GM18502 (cell line): ENCODE data around the gene PTPRN2.

ENCODE experiments used
- ATAC-seq: cut with Tn5 transposase; IDR thresholded peaks from one replicate; pipeline ENCODE4 v1.9.1; 2021; ENCODE audit warnings: mild to moderate bottlenecking; ENCODE audit not compliant: unreplicated experiment, poor library complexity

The PTPRN2 gene

GRCh38 chr7:158581440-158582088 is 6.1 kb downstream of the PTPRN2 start:
- no peak for ATAC-seq

GRCh38 chr7:158579662-158580646 is 7.7 kb downstream of the PTPRN2 start:
- ATAC-seq = no peak

DNA sequence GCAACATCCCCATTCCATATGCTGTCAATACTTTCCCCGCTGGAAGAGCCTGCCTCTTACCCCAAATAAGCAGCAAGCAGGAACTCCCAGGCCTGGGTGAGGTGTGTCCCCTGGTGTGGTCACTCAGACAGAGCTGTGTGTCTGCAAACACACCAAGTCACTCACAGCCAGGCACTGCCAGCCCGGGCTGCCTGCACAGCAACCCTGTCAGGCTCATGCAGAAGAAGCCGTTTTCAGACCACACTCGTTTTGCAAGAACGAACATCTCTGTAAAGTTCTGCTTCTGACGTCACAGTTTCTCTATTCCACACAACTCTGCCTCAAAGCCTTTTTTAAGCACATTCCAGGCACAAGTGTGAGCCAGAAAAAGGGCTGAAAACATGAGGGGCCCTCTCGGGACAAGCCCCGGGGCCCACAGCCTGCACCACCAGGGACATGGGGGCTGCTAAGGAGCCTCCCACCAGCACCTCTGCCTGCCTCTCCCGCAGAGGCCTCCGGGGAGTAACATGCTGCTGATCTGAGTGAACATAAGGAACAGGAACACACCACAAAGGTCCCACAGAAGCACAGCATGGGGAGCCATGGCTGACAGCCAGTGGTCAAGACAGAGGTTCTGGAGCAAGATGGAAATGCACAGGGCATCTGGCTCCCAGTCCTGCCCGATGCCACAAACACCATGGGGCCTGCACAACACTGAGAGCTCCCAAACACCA is 11.4 kb downstream of the PTPRN2 start:
- no peak for ATAC-seq

DNA sequence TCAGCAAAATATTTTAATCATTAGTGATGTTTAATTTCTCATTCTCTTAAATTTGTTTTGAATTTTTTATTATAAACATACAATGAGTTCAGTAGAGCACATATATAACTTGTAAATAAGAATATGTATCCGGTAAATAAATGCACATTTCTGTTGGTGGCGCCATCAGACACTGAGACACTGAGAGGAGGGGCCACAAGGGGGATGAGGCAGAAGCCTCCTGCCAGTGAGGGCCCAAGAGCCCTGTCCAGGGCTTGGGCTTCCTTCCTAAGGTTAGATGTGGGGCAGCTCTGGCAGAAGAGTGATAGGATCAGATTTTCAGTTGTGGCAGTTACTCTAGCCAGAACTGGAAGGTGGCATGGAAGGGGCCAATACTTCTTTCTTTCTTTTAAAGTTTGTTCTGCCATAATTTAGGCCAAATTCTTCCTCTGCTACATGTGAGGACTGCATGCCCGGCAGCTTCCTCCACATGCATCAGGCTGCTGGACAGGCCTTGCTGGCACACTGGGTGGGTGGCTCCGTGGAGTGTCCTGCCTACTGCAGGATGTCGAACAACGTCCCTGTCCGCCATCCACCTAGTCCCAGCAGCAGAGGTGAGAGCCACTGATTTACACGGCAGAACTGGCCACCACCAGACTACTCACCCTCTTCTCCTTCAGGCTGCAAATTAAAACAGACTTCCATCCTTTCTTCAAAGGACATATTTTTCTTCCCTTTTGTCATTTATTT is 13.2 kb downstream of the PTPRN2 start:
- ATAC-seq = no peak

- no peak for ATAC-seq
These were observed 14.3 kb downstream of the PTPRN2 start for GRCh38 chr7:158573310-158573709.

DNA sequence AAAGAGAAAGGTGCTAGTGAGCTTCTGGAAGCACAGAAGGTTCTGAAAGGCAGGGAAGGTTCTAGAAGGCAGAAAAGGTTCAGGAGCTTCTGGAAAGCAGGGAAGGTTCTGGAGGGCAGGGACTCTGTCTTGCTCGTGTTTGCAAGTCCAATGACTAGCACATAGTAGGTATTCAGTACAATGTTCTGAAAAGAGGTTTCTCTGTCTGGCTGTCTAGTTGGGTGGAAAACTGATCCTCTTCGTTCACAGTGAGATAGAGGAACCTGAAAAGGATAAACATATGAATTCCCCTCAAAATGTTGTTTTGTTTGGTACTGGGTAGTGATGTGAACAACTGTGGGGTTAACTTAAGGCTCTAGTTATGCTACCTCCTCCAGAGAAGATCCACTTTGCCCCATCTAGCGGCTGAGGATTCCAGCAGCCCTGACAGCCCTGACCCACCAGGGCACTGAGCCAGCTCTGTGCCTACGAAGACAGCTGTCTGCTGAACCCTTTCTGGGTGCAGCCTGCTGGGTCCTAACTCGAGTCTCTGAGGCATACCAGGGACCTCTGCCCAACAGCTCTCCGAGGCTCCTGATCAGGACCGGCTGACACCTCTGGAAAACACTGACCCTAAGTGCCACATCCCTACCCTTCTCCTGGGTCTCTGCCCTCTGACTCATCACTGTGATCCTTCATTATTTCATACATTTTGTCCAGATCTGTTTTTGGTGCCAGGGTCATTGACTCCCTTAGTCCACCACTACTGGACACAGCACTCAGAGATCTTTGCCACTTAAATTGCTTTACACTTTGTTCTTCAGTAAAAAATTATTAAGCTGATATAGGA is 15.4 kb downstream of the PTPRN2 start:
- no peak for ATAC-seq

DNA sequence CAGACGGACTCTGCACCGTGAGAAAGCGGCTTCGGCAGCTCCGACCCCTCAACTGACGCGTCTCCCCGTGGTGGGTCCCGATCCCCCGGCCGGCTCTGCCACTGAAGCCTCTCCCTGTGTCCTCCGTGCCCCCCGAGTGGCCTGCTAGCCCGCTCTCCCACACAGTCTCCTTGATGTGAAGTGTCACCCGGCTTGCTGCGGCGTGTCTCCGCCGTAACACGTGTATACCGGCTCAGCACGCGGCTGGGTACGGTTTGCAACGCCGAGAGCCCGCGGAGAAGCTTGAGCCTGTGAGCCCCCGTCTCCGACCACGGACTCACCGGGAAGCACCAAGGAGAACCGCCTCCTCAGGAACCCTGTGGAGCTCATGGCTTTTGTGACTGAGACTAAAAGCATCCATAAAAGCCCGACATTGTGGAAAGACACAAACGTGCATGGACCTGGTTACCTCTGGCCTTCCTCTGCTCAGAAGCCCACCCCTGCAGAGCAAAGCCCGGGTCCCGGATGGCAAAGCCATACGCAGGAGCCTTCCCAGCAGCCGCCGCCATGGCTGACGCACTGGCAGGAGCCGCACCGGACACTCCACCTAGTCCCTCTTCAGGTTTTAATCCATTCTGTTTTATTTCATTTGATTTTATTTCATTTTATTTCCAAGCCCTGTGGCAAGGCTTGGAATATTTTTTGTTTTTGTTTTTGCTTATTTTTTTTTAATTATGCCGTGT is 17.0 kb downstream of the PTPRN2 start:
- ATAC-seq = no peak

DNA sequence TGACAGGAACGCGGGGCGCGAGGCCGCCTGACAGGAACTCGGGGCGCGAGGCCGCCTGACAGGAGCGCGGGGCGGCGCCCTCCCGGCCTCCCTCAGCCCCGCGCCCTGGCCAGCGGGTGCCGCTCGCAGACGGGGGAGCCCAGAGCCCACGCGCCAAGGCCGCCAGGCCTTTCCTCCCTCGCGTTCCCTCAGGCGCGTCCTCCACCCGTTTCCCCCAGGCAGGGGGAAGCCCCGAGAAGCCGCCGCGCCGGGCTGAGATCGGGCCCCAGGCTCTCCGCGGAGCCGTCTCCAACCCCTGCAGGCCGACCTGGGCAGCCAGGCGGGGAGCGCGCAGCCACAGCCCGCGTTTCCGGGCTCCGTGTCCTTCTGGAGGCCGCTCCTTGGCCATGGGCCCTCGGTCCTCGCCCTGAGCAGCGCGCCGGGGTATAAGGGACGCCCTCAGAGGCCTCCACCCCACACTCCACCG is 17.7 kb downstream of the PTPRN2 start:
- ATAC-seq = no peak

- no peak for ATAC-seq
These were observed 18.4 kb downstream of the PTPRN2 start for GRCh38 chr7:158568974-158569857.

GRCh38 chr7:158567153-158567603 is 20.4 kb downstream of the PTPRN2 start:
- ATAC-seq = no peak

DNA sequence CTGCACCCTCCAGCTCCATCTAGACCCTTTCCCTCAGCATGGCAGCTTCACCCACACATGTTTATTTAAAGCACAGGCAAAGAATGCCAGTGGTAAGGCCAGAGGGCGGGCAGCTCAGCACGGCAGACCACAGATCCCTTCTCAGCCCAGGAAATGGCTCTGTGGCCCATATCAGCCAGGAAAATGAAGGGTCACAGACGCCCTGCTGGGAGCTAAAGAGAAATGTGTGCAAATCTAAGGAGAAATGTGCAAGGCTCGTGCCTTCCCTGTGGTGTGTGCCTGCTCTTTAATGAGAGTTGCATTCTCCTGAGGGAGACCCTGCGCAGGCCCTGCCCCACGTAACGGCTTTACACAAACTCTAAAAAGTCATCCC is 23.0 kb downstream of the PTPRN2 start:
- no peak for ATAC-seq

DNA sequence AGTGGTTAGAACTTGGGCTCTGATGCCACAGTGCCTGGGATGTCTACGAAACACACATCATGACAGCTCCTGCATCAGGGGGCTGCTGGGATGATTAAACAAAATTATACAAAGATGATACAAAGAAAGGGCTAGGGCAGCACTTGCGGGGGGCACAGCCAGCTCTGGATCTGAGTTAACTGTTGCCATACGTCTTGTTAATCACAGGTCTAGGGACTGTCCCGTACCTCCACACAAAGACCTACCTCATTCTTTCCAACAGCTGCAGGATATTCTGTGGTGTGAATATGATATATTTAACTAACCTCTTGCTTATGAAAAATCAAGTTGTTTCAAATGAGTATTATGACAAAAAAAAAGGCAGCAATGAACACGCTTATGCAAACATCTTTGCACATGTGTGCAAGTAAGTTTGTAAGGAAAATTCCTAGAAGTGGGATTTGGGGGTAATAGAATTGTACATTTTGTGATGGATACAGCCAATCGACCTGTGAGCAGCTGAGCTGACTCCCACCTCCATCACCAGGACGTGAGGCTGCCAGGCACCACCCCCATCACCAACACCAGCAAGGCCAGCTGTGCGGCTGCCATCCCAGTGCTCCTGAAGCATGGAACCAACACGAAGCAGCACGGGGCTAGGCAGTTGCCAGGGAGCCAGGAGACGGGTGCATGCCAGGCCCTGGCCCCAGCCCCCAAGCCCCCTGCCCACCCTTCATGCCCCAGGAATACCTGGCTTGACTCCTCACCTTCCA is 23.5 kb downstream of the PTPRN2 start:
- no peak for ATAC-seq

- ATAC-seq = no peak
These were observed 24.6 kb downstream of the PTPRN2 start for GRCh38 chr7:158563051-158563450.

DNA sequence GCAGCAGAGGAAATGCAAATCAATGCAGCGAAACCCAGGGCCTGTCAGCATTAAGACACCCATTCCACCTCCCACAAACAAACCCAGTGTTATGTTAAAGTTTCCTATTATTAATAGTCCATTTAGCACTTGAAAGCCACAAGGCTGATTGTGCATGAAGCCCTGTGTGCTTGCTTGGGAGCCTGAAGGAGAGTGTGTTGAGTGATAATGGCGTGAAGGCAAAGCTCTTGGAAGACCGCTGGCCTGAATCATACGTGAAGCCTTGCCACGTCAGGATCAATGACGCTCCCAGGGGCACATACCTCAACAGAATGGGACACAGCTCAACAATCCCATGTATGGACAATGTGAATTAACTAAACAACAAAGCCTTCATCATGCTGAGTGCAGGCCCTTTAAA is 25.1 kb downstream of the PTPRN2 start:
- no peak for ATAC-seq

GRCh38 chr7:158561659-158562058 is 26.0 kb downstream of the PTPRN2 start:
- no peak for ATAC-seq

GRCh38 chr7:158560386-158560785 is 27.2 kb downstream of the PTPRN2 start:
- ATAC-seq = no peak

GRCh38 chr7:158559356-158559755 is 28.3 kb downstream of the PTPRN2 start:
- ATAC-seq = no peak
